Motor neuron (in vitro differentiated cells): ENCODE measurements around the gene ANAPC16. TPM values are rescaled to one million over a fixed set of nuclear protein-coding genes. Genes with fewer than 3 reads are reported as not detected.

Experiments
- ATAC-seq, 8 experiments: fragments of 200-7000 bp; cut with Tn5 transposase; replicated peaks in 6 of 8; 2 replicates each; pipeline ENCODE4 v1.8.0; 2021; ENCODE audit warnings: mild to moderate bottlenecking in 8 of 8, moderate library complexity in 8 of 8
- H3K27ac ChIP-seq, 2 donors: fragments of 250-450 bp; sonication (Bioruptor Pico); 2 replicates each; pipeline ENCODE4 v1.9.0; 2021; ENCODE audit warnings: antibody characterized with exemption in 2 of 2, mild to moderate bottlenecking in 2 of 2, moderate library complexity in 1 of 2
- H3K4me1 ChIP-seq, 2 donors: fragments of 250-450 bp; sonication (Bioruptor Pico); replicated peaks in 1 of 2; 2 replicates each; pipeline ENCODE4 v1.6.1; 2021; ENCODE audit warnings: antibody characterized with exemption in 2 of 2, mild to moderate bottlenecking in 2 of 2, moderate library complexity in 1 of 2
- H3K4me3 ChIP-seq, 5 donors: fragments of 250-450 bp; sonication (Bioruptor Pico); 2 replicates each; pipeline ENCODE4 v1.9.0; 2021; ENCODE audit warnings: antibody characterized with exemption in 5 of 5, mild to moderate bottlenecking in 5 of 5, moderate library complexity in 4 of 5
- WGBS, 10 experiments: fragments of 450-650 bp; shearing (Covaris generic); methylation state at CpG; one replicate each; pipeline ENCODE4 v1.0.0; 2022; 5-methylcytosine and 5-hydroxymethylcytosine counted together
- in situ Hi-C, 9 experiments: fragments of 400-800 bp; cut with MboI; loops; one replicate each; pipeline ENCODE4 v1.15.0; 2021; ENCODE audit warnings: low sequenced_read_pairs in 9 of 9, low pct_unique_long_range_greater_than_20kb in 2 of 9; ENCODE audit not compliant: unreplicated experiment in 9 of 9
- total RNA-seq, 8 experiments: library from RNA; unstranded; fragments of 300-600 nt; gene quantifications; 2 replicates each; pipeline versions ENCODE4 v1.2.3 to v1.2.4, GENCODE V29; 2022

ANAPC16 gene
- 10 to 100 TPM; 33.7 to 63.2 (median 49.7) TPM for total RNA-seq

GRCh38 chr10:72215611-72216549, at the start of gene ANAPC16, which contains the start of gene ASCC1:
Gene ANAPC16, plus strand, starts transcription at chr10:72216012. Its CDS starts 7,903 bp downstream, at chr10:72223915.
Gene ASCC1, minus strand, starts transcription at chr10:72216276. Its CDS starts 2,978 bp downstream, at chr10:72213298.
- Histone ChIP-seq H3K4me3 (peak within 1 kb of the TSS; percentile 57 to 84 (median 75)), H3K27ac (peak within 1 kb of the TSS; percentile 97 to 98), H3K4me1 (peaks cover 33 to 34% of the 10 kb centered on the region in 2 donors)
- 0 to 8% (median 0%) methylated on average over 1 to 19 of the region's 64 CpGs; no CpG with 5 or more reads in 3 of the 10 experiments for WGBS, 10 experiments
- peak; percentile 93 to 96 (median 94) for ATAC-seq
- in situ Hi-C loops: no loop called here

GRCh38 chr10:72167118-72167517, 48.7 kb upstream of the ANAPC16 start:
- H3K4me1 ChIP-seq: no peaks in the 10 kb centered on the region
- no peak overlapping the region for H3K27ac ChIP-seq
- in situ Hi-C loops: no loop called here
- H3K4me3 ChIP-seq: no peak overlapping the region
- ATAC-seq: peak in 1 of 8 experiments; percentile 79
- 14 to 100% (median 94%) methylated on average over 1 to 3 of the region's 3 CpGs for WGBS, 10 experiments

- H3K27ac ChIP-seq: no peak overlapping the region
- H3K4me1 ChIP-seq: peaks cover 4 to 5% of the 10 kb centered on the region in 2 donors
- in situ Hi-C loops: no loop called here
- WGBS, 10 experiments: 90 to 100% (median 97%) methylated on average over 1 to 4 of the region's 4 CpGs
- H3K4me3 ChIP-seq: no peak overlapping the region
- peak in 1 of 8 experiments; percentile 11 for ATAC-seq
These were observed 45.5 kb upstream of the ANAPC16 start for GRCh38 chr10:72170263-72170662.

GRCh38 chr10:72170733-72171132, 45.1 kb upstream of the ANAPC16 start:
- Histone ChIP-seq H3K4me1 (peaks cover 8 to 10% of the 10 kb centered on the region in 2 donors), H3K27ac (no peak overlapping the region), H3K4me3 (no peak overlapping the region)
- in situ Hi-C loops: no loop called here
- no peak for ATAC-seq
- WGBS, 10 experiments: 79 to 100% (median 95%) methylated on average over 1 to 4 of the region's 4 CpGs

- ATAC-seq: peak in 2 of 8 experiments; percentile 62 to 70
These were observed 44.6 kb upstream of the ANAPC16 start for GRCh38 chr10:72171175-72171630.

GRCh38 chr10:72173262-72173618, 42.6 kb upstream of the ANAPC16 start:
- no peak overlapping the region for H3K4me3 ChIP-seq
- WGBS, 10 experiments: 60 to 100% (median 91%) methylated on average over 1 to 3 of the region's 3 CpGs; no CpG with 5 or more reads in 2 of the 10 experiments
- no peak for ATAC-seq
- in situ Hi-C loops: no loop called here
- H3K4me1 ChIP-seq: peaks cover 8 to 11% of the 10 kb centered on the region in 2 donors
- no peak overlapping the region for H3K27ac ChIP-seq

More at GRCh38 chr10:72171175-72171630, 44.6 kb upstream of the ANAPC16 start:
- peaks cover 8 to 11% of the 10 kb centered on the region in 2 donors for H3K4me1 ChIP-seq
- no peak overlapping the region for H3K27ac ChIP-seq
- WGBS, 10 experiments: 26 to 100% (median 85%) methylated on average over 1 to 6 of the region's 7 CpGs
- H3K4me3 ChIP-seq: no peak overlapping the region
- in situ Hi-C loops: no loop called here

- WGBS, 10 experiments: 46 to 100% (median 80%) methylated on average over 1 to 7 of the region's 7 CpGs; no CpG with 5 or more reads in 1 of the 10 experiments
- ATAC-seq: peak in 4 of 8 experiments; percentile 20 to 44 (median 33)
- Histone ChIP-seq H3K4me3 (no peak overlapping the region), H3K27ac (no peak overlapping the region), H3K4me1 (peaks cover 8 to 11% of the 10 kb centered on the region in 2 donors)
- in situ Hi-C loops: no loop called here
These were observed 42.1 kb upstream of the ANAPC16 start for GRCh38 chr10:72173619-72174296.

- ATAC-seq: no peak
- Histone ChIP-seq H3K27ac (no peak overlapping the region), H3K4me3 (no peak overlapping the region), H3K4me1 (peaks cover 8 to 11% of the 10 kb centered on the region in 2 donors)
- in situ Hi-C loops: no loop called here
These were observed 41.5 kb upstream of the ANAPC16 start for GRCh38 chr10:72174297-72174662.

GRCh38 chr10:72175149-72175548, 40.7 kb upstream of the ANAPC16 start:
- Histone ChIP-seq H3K4me1 (peaks cover 8 to 11% of the 10 kb centered on the region in 2 donors), H3K27ac (peak overlapping the region in 1 of 2 donors; percentile 43), H3K4me3 (no peak overlapping the region)
- 0 to 57% (median 33%) methylated on average over 1 of the region's 1 CpG; no CpG with 5 or more reads in 3 of the 10 experiments for WGBS, 10 experiments
- in situ Hi-C loops: no loop called here
- peak in 7 of 8 experiments; percentile 41 to 81 (median 54) for ATAC-seq

- WGBS, 10 experiments: 80 to 100% (median 100%) methylated on average over 1 to 2 of the region's 2 CpGs; no CpG with 5 or more reads in 2 of the 10 experiments
- Histone ChIP-seq H3K4me3 (no peak overlapping the region), H3K27ac (no peak overlapping the region), H3K4me1 (peaks cover 8 to 11% of the 10 kb centered on the region in 2 donors)
- ATAC-seq: no peak
- in situ Hi-C loops: no loop called here
These were observed 39.1 kb upstream of the ANAPC16 start for GRCh38 chr10:72176701-72177100.

GRCh38 chr10:72177454-72177853, 38.4 kb upstream of the ANAPC16 start:
- in situ Hi-C loops: no loop called here
- WGBS, 10 experiments: 85 to 100% (median 93%) methylated on average over 1 to 2 of the region's 2 CpGs; no CpG with 5 or more reads in 2 of the 10 experiments
- Histone ChIP-seq H3K4me3 (no peak overlapping the region), H3K27ac (no peak overlapping the region), H3K4me1 (peaks cover 8 to 11% of the 10 kb centered on the region in 2 donors)
- no peak for ATAC-seq

- Histone ChIP-seq H3K4me3 (no peak overlapping the region), H3K4me1 (no peaks in the 10 kb centered on the region), H3K27ac (no peak overlapping the region)
- ATAC-seq: no peak
- in situ Hi-C loops: no loop called here
- WGBS, 10 experiments: 85 to 100% (median 94%) methylated on average over 1 to 2 of the region's 2 CpGs
These were observed 31.7 kb upstream of the ANAPC16 start for GRCh38 chr10:72184156-72184555.
